Body of pancreas (tissue), 4 donors: Measurements from ENCODE around the gene ATP6V1F.

Experiments used
- CTCF ChIP-seq, 7 experiments: fragments of 450-650 bp in 4 of 7; fragments of 200-600 bp in 3 of 7; sonication (generic) in 3 of 7; IDR thresholded peaks; one replicate each; pipeline ENCODE4 v1.5.1; 2016 to 2019; ENCODE audit warnings: antibody characterized with exemption in 7 of 7
- POLR2A ChIP-seq, 3 donors: fragments of 450-650 bp; IDR thresholded peaks; one replicate each; pipeline ENCODE4 v1.6.1; 2016; ENCODE audit warnings: antibody characterized with exemption in 3 of 3, mild to moderate bottlenecking in 2 of 3

GRCh38 chr7:128869138-128869943, 6.7 kb downstream of the ATP6V1F start:
- peak in 4 of 7 experiments; percentile 12 to 20 (median 17) for TF ChIP-seq CTCF (IDR thresholded peaks at IDR 0.05)
- TF ChIP-seq POLR2A (IDR thresholded peaks at IDR 0.05), result peak in 2 of 3 donors; percentile 33 to 36
